ENCODE results near the gene SPEF1.

DNA sequence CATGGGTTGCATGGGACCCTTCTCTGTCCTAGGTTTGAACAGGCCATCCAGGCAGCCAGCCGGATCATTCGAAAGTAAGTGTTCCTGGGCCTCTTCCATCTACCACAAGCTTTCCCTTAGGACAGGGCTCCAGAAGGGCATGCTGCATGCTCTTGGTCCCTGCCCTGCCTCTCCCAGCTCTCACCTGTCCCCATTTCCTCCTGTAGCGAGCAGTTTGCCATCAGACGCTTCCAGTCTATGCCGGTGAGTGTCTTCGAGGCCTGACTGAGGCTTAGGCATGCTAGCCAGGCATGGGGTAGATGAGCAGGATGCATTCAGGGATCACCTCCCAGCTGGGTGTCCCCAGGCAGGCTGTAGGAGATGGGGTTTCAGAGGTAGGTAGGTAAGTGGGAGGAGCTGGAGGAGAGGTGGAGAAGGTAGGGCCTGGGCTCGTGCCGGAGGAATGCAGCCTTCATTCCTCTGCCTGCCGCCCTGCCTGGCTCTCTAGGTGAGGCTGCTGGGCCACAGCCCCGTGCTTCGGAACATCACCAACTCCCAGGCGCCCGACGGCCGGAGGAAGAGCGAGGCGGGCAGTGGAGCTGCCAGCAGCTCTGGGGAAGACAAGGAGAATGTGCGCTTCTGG is 19.1 kb upstream of the SPEF1 start:
- TF ChIP-seq POLR2A (IDR thresholded peaks at IDR 0.05; ENCODE audit: low read depth, low read length) (no peak), TAF1 (IDR thresholded peaks at IDR 0.05; ENCODE audit: low read depth, low read length) (no peak), SPI1 (IDR thresholded peaks at IDR 0.05; ENCODE audit: low read depth, low read length) (no peak)
